Measurements from ENCODE around the gene PDHX. TPM values are rescaled to one million over a fixed set of nuclear protein-coding genes. Genes with fewer than 3 reads are reported as not detected.

PDHX gene
- 32.6 and 39.8 TPM in 2 replicates for total RNA-seq

GRCh38 chr11:34916015-34916842 lies at the start of gene PDHX, which contains the start of gene APIP:
PDHX (plus strand) TSS chr11:34916618; CDS start chr11:34916656, 38 bp downstream.
APIP (minus strand) TSS chr11:34916379; CDS start chr11:34916284, 95 bp downstream.

Other genes with a start within 250 kb of the PDHX start
- gene APIP, start 239 bp upstream of the PDHX start, total RNA-seq: 25.9 and 29.4 TPM in 2 replicates
- gene CD44, start 222.6 kb downstream of the PDHX start, total RNA-seq: 225 and 339 TPM in 2 replicates